Cortex of kidney (tissue), 1 donor: Measurements from ENCODE around the gene HLA-DQA1.
"Not testable (repeated sequence)": the region's sequence is repeated elsewhere in the genome, so short reads cannot be mapped to it uniquely, and the experiment has no call there.

Experiments
- DNase-seq: peaks from one replicate; lab custom pipeline; 2025; lab: John Stamatoyannopoulos, UW

Gene HLA-DQA1

GRCh38 chr6:32637219-32637880 is at the start of gene HLA-DQA1:
TSS of gene HLA-DQA1 (plus strand) at chr6:32637406. CDS start at chr6:32637459, 53 bp downstream.
- no peak for DNase-seq

GRCh38 chr6:32588156-32588555 is 49.0 kb upstream of the HLA-DQA1 start:
- DNase-seq: no peak

GRCh38 chr6:32589596-32590449 is 47.4 kb upstream of the HLA-DQA1 start, which contains the start of gene HLA-DRB1:
TSS of gene HLA-DRB1 (minus strand) at chr6:32589848. CDS start at chr6:32589742, 106 bp downstream.
- DNase-seq: no peak

- not testable (repeated sequence) for DNase-seq
Observed at GRCh38 chr6:32590713-32591112, 46.5 kb upstream of the HLA-DQA1 start.

GRCh38 chr6:32597024-32597423 is 40.2 kb upstream of the HLA-DQA1 start:
- no peak for DNase-seq

- no peak for DNase-seq
Observed at GRCh38 chr6:32602383-32602782, 34.8 kb upstream of the HLA-DQA1 start.

- no peak for DNase-seq
Observed at GRCh38 chr6:32603222-32603621, 34.0 kb upstream of the HLA-DQA1 start.

- DNase-seq: no peak
Observed at GRCh38 chr6:32603888-32604287, 33.3 kb upstream of the HLA-DQA1 start.

GRCh38 chr6:32604434-32604877 is 32.8 kb upstream of the HLA-DQA1 start:
- no peak for DNase-seq

GRCh38 chr6:32607263-32607987 is 29.8 kb upstream of the HLA-DQA1 start:
- DNase-seq: no peak

GRCh38 chr6:32607988-32608298 is 29.3 kb upstream of the HLA-DQA1 start:
- no peak for DNase-seq

- no peak for DNase-seq
Observed at GRCh38 chr6:32608362-32608761, 28.8 kb upstream of the HLA-DQA1 start.

GRCh38 chr6:32609391-32609730 is 27.8 kb upstream of the HLA-DQA1 start:
- DNase-seq: no peak

GRCh38 chr6:32609731-32610640 is 27.2 kb upstream of the HLA-DQA1 start:
- no peak for DNase-seq

GRCh38 chr6:32610682-32611296 is 26.4 kb upstream of the HLA-DQA1 start:
- DNase-seq: no peak

- DNase-seq: no peak
Observed at GRCh38 chr6:32613475-32613874, 23.7 kb upstream of the HLA-DQA1 start.

- no peak for DNase-seq
Observed at GRCh38 chr6:32614366-32615081, 22.7 kb upstream of the HLA-DQA1 start.

GRCh38 chr6:32615885-32616532 is 21.2 kb upstream of the HLA-DQA1 start:
- no peak for DNase-seq

- DNase-seq: no peak
Observed at GRCh38 chr6:32617751-32618150, 19.5 kb upstream of the HLA-DQA1 start.

GRCh38 chr6:32621372-32621771 is 15.8 kb upstream of the HLA-DQA1 start:
- no peak for DNase-seq
